Fibroblast of lung (primary cell): Measurements from ENCODE around the gene SLC17A9. TPM values are rescaled to one million over a fixed set of nuclear protein-coding genes. Genes with fewer than 3 reads are reported as not detected.

Experiments used
- DNase-seq, 2 donors: peaks; one replicate each; pipeline versions ENCODE4 v3.0.0 to v3.0.0-alpha.2; 2010; ENCODE audit warnings: low read depth in 2 of 2
- H2AFZ ChIP-seq: 2 replicates; pipeline ENCODE4 v1.5.1; 2012; ENCODE audit warnings: low read length, control low read depth, inconsistent platforms
- H3K27ac ChIP-seq: 2 replicates; pipeline ENCODE4 v1.5.1; 2011; ENCODE audit warnings: low read length, control low read depth; ENCODE audit not compliant: insufficient read depth
- H3K27me3 ChIP-seq: 2 replicates; pipeline ENCODE4 v1.5.1; 2011; ENCODE audit warnings: mild to moderate bottlenecking, low read length; ENCODE audit not compliant: control insufficient read depth, insufficient read depth
- H3K36me3 ChIP-seq: 2 replicates; pipeline ENCODE4 v1.5.1; 2011; ENCODE audit warnings: low read length; ENCODE audit not compliant: control insufficient read depth, insufficient read depth
- H3K4me1 ChIP-seq: 2 replicates; pipeline ENCODE4 v1.5.1; 2011; ENCODE audit warnings: low read length; ENCODE audit not compliant: control insufficient read depth, insufficient read depth; ENCODE audit errors: extremely low read depth
- H3K4me2 ChIP-seq: 2 replicates; pipeline ENCODE4 v1.5.1; 2011; ENCODE audit warnings: low read length, control low read depth; ENCODE audit not compliant: insufficient read depth; ENCODE audit errors: extremely low read depth
- H3K4me3 ChIP-seq, 4 experiments: fragments of 200-600 bp in 1 of 4; sonication (generic) in 1 of 4; replicated peaks in 1 of 4; 2 replicates each; pipeline ENCODE4 v1.5.1; 2011 to 2016; ENCODE audit warnings: low read length in 4 of 4, low read depth in 3 of 4, mild to moderate bottlenecking in 3 of 4, control low read depth in 2 of 4, inconsistent platforms in 1 of 4, mixed read lengths in 1 of 4; ENCODE audit not compliant: insufficient read depth in 1 of 4; ENCODE audit errors: control extremely low read depth in 1 of 4
- H3K79me2 ChIP-seq: 2 replicates; pipeline ENCODE4 v1.5.1; 2012; ENCODE audit warnings: mild to moderate bottlenecking, low read length, inconsistent platforms; ENCODE audit not compliant: control insufficient read depth, insufficient read depth
- H3K9ac ChIP-seq: 2 replicates; pipeline ENCODE4 v1.5.1; 2011; ENCODE audit warnings: mild to moderate bottlenecking, low read length, control low read depth; ENCODE audit not compliant: insufficient read depth
- H3K9me3 ChIP-seq: 2 replicates; pipeline ENCODE4 v1.5.1; 2012; ENCODE audit warnings: low read depth, low read length; ENCODE audit not compliant: control insufficient read depth, insufficient read depth
- H4K20me1 ChIP-seq: 2 replicates; pipeline ENCODE4 v1.5.1; 2011; ENCODE audit warnings: low read length; ENCODE audit not compliant: control insufficient read depth, insufficient read depth; ENCODE audit errors: extremely low read depth
- EZH2 ChIP-seq: IDR thresholded peaks from 2 replicates; pipeline ENCODE4 v1.5.1; 2012; ENCODE audit warnings: low read length, control low read depth, mild to moderate bottlenecking; ENCODE audit errors: missing control alignments
- polyA minus RNA-seq: library from RNA; depleted of rRNA, polyadenylated mRNA; stranded (reverse); fragments of >200 nt; gene quantifications from 2 replicates; pipeline ENCODE4 v1.2.3, GENCODE V29; 2011; ENCODE audit warnings: low replicate concordance
- polyA plus RNA-seq, 2 donors: library from polyadenylated mRNA; depleted of rRNA in 1 of 2; stranded (reverse) in 1 of 2; unstranded in 1 of 2; fragments of >200 nt; gene quantifications; 2 replicates each; pipeline ENCODE4 v1.2.1, GENCODE V29; 2011 to 2012; ENCODE audit warnings: missing spikeins in 1 of 2
- total RNA-seq: library from RNA; depleted of rRNA; stranded (reverse); fragments of >200 nt; gene quantifications from 2 replicates; pipeline ENCODE4 v1.2.1, GENCODE V29; 2014
- TF ChIP-seq, protein P1 (sequence below), 2 donors: IDR thresholded peaks in 1 of 2; conservative IDR thresholded peaks in 1 of 2; 1 replicate in 1 of 2; 2 replicates in 1 of 2; pipeline ENCODE4 v1.5.1; 2011 to 2012; ENCODE audit warnings: low read length in 2 of 2, control low read depth in 1 of 2, inconsistent platforms in 1 of 2, low read depth in 1 of 2, mild to moderate bottlenecking in 1 of 2

Gene SLC17A9, protein sequence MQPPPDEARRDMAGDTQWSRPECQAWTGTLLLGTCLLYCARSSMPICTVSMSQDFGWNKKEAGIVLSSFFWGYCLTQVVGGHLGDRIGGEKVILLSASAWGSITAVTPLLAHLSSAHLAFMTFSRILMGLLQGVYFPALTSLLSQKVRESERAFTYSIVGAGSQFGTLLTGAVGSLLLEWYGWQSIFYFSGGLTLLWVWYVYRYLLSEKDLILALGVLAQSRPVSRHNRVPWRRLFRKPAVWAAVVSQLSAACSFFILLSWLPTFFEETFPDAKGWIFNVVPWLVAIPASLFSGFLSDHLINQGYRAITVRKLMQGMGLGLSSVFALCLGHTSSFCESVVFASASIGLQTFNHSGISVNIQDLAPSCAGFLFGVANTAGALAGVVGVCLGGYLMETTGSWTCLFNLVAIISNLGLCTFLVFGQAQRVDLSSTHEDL
- total RNA-seq (3.3 and 6.4 TPM in 2 replicates), polyA plus RNA-seq (3.4 and 6.8 TPM in 2 replicates), polyA minus RNA-seq (4.1 and 7.8 TPM in 2 replicates)
- polyA plus RNA-seq (2012) = 6.3 and 9.8 TPM in 2 replicates

DNA sequence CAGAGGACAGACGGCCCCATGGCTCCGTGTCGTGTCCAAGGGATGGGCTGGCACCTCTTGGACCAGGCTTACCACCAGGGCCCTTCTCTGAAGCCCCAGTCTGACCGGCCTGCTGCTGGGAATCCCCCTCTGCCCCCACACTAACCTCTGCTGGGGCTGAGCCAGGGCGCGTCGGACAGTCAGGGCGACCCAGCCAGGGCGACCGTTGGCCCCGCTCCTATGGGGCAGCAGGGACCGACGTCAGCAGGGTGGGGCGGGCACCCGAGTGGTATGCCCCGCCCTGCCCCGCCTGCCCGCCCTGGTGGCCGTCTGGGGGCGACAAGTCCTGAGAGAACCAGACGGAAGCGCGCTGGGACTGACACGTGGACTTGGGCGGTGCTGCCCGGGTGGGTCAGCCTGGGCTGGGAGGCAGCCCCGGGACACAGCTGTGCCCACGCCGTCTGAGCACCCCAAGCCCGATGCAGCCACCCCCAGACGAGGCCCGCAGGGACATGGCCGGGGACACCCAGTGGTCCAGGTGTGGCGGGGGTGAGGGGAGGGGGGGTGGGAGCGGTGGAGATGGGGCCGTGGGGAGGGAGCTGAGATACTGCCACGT lies at the start of gene SLC17A9:
TSS of gene SLC17A9 (plus strand) at position 337 of the 595 bp plus-strand sequence. CDS start at position 459, 122 bp downstream.
- no peaks in the 10 kb centered on the region for H3K27me3 ChIP-seq
- H3K4me1 ChIP-seq = peaks cover 7% of the 10 kb centered on the region
- peak within 1 kb of the TSS; percentile 76 for H2AFZ ChIP-seq
- H3K27ac ChIP-seq = peak within 1 kb of the TSS; percentile 83
- peak; percentile 25 to 39 for DNase-seq
- H3K4me3 ChIP-seq = peak within 1 kb of the TSS; percentile 10 to 46 (median 36)
- H3K36me3 ChIP-seq = peaks cover 5% of the 10 kb centered on the region
- TF ChIP-seq, protein P1, sequence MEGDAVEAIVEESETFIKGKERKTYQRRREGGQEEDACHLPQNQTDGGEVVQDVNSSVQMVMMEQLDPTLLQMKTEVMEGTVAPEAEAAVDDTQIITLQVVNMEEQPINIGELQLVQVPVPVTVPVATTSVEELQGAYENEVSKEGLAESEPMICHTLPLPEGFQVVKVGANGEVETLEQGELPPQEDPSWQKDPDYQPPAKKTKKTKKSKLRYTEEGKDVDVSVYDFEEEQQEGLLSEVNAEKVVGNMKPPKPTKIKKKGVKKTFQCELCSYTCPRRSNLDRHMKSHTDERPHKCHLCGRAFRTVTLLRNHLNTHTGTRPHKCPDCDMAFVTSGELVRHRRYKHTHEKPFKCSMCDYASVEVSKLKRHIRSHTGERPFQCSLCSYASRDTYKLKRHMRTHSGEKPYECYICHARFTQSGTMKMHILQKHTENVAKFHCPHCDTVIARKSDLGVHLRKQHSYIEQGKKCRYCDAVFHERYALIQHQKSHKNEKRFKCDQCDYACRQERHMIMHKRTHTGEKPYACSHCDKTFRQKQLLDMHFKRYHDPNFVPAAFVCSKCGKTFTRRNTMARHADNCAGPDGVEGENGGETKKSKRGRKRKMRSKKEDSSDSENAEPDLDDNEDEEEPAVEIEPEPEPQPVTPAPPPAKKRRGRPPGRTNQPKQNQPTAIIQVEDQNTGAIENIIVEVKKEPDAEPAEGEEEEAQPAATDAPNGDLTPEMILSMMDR (conservative IDR thresholded peaks at IDR 0.05 in 1 of 2, IDR thresholded peaks at IDR 0.05 in 1 of 2; ENCODE audit: low read depth in 1 of 2, low read length in 2 of 2) = no peak
- TF ChIP-seq EZH2 = no peak
- H4K20me1 ChIP-seq = no peaks in the 10 kb centered on the region
- peak within 1 kb of the TSS; percentile 66 for H3K4me2 ChIP-seq
- H3K9ac ChIP-seq = peak within 1 kb of the TSS; percentile 63
- H3K9me3 ChIP-seq = no peaks in the 10 kb centered on the region
- H3K79me2 ChIP-seq = no peaks in the 10 kb centered on the region

DNA sequence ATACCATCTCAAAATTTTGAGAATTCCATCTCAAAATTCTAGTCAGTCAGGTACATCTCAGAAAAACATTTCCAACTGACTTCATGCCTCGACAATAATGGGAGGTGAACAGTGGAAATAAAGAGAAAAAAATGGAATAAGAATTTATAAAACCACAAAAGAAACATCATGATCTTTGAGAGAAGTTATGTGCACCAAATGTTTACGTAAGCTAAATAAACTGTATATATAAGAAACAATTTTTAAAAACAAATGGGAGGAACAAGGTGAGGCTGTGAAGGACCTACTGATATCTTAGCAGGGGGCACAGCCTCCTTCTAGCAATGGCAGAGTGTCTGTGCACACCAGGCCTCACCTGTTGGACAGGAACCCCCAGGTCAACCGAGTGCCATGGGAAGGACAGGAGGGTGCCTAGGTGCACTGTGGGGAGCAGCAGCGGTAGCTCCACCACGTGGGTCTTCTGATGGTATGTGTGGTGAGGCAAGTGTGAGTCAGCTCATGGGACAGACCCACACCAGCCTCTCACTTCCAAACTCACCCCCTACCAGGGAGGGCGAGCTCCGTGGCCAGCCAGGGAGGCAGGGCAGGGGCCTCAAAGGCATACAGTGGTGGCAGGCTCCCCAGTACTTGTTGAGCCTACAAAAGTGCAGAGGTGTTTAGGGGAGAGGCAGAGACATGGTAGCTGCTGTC lies 49.4 kb upstream of the SLC17A9 start:
- Histone ChIP-seq H3K9me3 (no peaks in the 10 kb centered on the region), H4K20me1 (no peaks in the 10 kb centered on the region), H2AFZ (no peak overlapping the region), H3K27ac (no peak overlapping the region), H3K4me3 (no peak overlapping the region), H3K4me2 (peak overlapping the region; percentile 32), H3K79me2 (peaks cover 14% of the 10 kb centered on the region), H3K27me3 (no peaks in the 10 kb centered on the region), H3K36me3 (peaks cover 39% of the 10 kb centered on the region), H3K4me1 (peaks cover 13% of the 10 kb centered on the region), H3K9ac (no peak overlapping the region)
- TF ChIP-seq, protein P1 (conservative IDR thresholded peaks at IDR 0.05 in 1 of 2, IDR thresholded peaks at IDR 0.05 in 1 of 2; ENCODE audit: low read depth in 1 of 2, low read length in 2 of 2) = no peak
- TF ChIP-seq EZH2 = no peak
- DNase-seq = peak; percentile 63 to 67
